GM12878 (cell line): Measurements from ENCODE around the gene MCC. TPM values are rescaled to one million over a fixed set of nuclear protein-coding genes. Genes with fewer than 3 reads are reported as not detected.

Experiments
- ATAC-seq: fragments of 200-7000 bp; cut with Tn5 transposase; 3 replicates; pipeline ENCODE4 v1.9.1; 2020; ENCODE audit warnings: mild to moderate bottlenecking, moderate library complexity
- BruUV-seq: library from RNA; stranded (reverse); fragments of 400-500 nt; replicated peaks from 2 replicates; lab custom pipeline; 2021; lab: Mats Ljungman, UMichigan
- CTCF ChIA-PET: fragments of 300-600 bp; sonication (Branson Sonifier 250); formaldehyde crosslinking; extraction: SDS; loops from one replicate; lab custom pipeline; 2021; ENCODE audit warnings: inconsistent platforms; lab: Yijun Ruan, JAX
- POLR2A ChIA-PET: fragments of 350-600 bp; formaldehyde crosslinking; extraction: SDS; loops from one replicate; lab custom pipeline; 2021; ENCODE audit warnings: inconsistent platforms; lab: Charles Lee
- RAD21 ChIA-PET: fragments of 300-600 bp; sonication (Branson Sonifier 250); formaldehyde crosslinking; loops from one replicate; lab custom pipeline; 2023; ENCODE audit warnings: antibody characterized with exemption; ENCODE audit not compliant: unreplicated experiment; lab: Charles Lee
- SMC1A ChIA-PET: fragments of 300-600 bp; sonication (Branson Sonifier 250); formaldehyde crosslinking; loops from one replicate; lab custom pipeline; 2023; ENCODE audit not compliant: unreplicated experiment, uncharacterized antibody; lab: Charles Lee
- DNase-seq: peaks from one replicate; pipeline ENCODE4 v3.0.0-alpha.2; 2011; ENCODE audit warnings: low read depth, low spot score
- FAIRE-seq: peaks from 3 replicates; lab custom pipeline; 2011; peaks lifted over from hg19 to GRCh38; lab: Jason Lieb, UNC
- H2AFZ ChIP-seq: 2 replicates; pipeline ENCODE4 v1.6.0; 2011; ENCODE audit warnings: low read depth, low read length, control low read depth; ENCODE audit not compliant: control insufficient read depth
- H3K27ac ChIP-seq: 2 replicates; pipeline ENCODE4 v1.5.1; 2011; ENCODE audit warnings: control low read depth; ENCODE audit not compliant: control insufficient read depth, insufficient read depth
- H3K27me3 ChIP-seq, 2 experiments: replicated peaks in 1 of 2; 2 replicates each; pipeline versions ENCODE4 v1.6.0 to v1.6.1; 2011; ENCODE audit warnings: low read length in 1 of 2; ENCODE audit not compliant: control insufficient read depth in 2 of 2, insufficient read depth in 2 of 2
- H3K36me3 ChIP-seq, 2 experiments: 2 replicates each; pipeline ENCODE4 v1.5.1; 2011; ENCODE audit warnings: low read length in 1 of 2; ENCODE audit not compliant: control insufficient read depth in 2 of 2, insufficient read depth in 2 of 2
- H3K4me1 ChIP-seq: 2 replicates; pipeline ENCODE4 v1.6.1; 2011; ENCODE audit warnings: mild to moderate bottlenecking, low read length, moderate library complexity, mixed read lengths; ENCODE audit not compliant: control insufficient read depth, insufficient read depth
- H3K4me2 ChIP-seq: 2 replicates; pipeline ENCODE4 v1.6.0; 2011; ENCODE audit warnings: control low read depth; ENCODE audit not compliant: control insufficient read depth, insufficient read depth
- H3K4me3 ChIP-seq: fragments of 200-600 bp; sonication (generic); 2 replicates; pipeline ENCODE4 v1.5.1; 2016
- H3K79me2 ChIP-seq: 2 replicates; pipeline ENCODE4 v1.6.0; 2011; ENCODE audit warnings: low read length; ENCODE audit not compliant: control insufficient read depth, insufficient read depth
- H3K9ac ChIP-seq: 2 replicates; pipeline ENCODE4 v1.8.0; 2011; ENCODE audit warnings: low read length, control low read depth, mixed read lengths; ENCODE audit not compliant: control insufficient read depth, insufficient read depth
- H3K9me3 ChIP-seq: replicated peaks from 3 replicates; pipeline ENCODE4 v1.5.1; 2011; ENCODE audit warnings: mild to moderate bottlenecking, low read length; ENCODE audit not compliant: control insufficient read depth, insufficient read depth
- H4K20me1 ChIP-seq: 2 replicates; pipeline ENCODE4 v1.6.0; 2011; ENCODE audit not compliant: control insufficient read depth, insufficient read depth
- E2F4 ChIP-seq: IDR thresholded peaks from 2 replicates; pipeline ENCODE4 v1.6.1; 2012; ENCODE audit warnings: low read depth, low read length, improper control_type of control experiment
- EZH2 ChIP-seq: IDR thresholded peaks from 2 replicates; pipeline ENCODE4 v1.6.1; 2012; ENCODE audit warnings: low read depth, mild to moderate bottlenecking, control low read depth, inconsistent platforms, low read length, borderline replicate concordance; ENCODE audit not compliant: control insufficient read depth
- GABPA ChIP-seq: IDR thresholded peaks from 2 replicates; pipeline ENCODE4 v1.6.1; 2014; ENCODE audit warnings: antibody characterized with exemption, low read depth, mild to moderate bottlenecking, inconsistent platforms
- HDAC6 ChIP-seq: fragments of 200-600 bp; sonication (generic); IDR thresholded peaks from one replicate; pipeline ENCODE4 v1.8.0; 2017; ENCODE audit warnings: antibody characterized with exemption; ENCODE audit not compliant: unreplicated experiment
- KDM1A ChIP-seq: fragments of 200-600 bp; sonication (generic); IDR thresholded peaks from 2 replicates; pipeline ENCODE4 v1.6.1; 2016; ENCODE audit warnings: borderline replicate concordance
- MYC ChIP-seq: IDR thresholded peaks from 2 replicates; pipeline ENCODE4 v1.6.1; 2011; ENCODE audit warnings: mild to moderate bottlenecking, low read length, moderate library complexity, inconsistent platforms; ENCODE audit not compliant: insufficient read depth, insufficient replicate concordance, insufficient read length, severe bottlenecking
- NRF1 ChIP-seq: conservative IDR thresholded peaks from 2 replicates; pipeline ENCODE4 v1.6.1; 2011; ENCODE audit warnings: mild to moderate bottlenecking, low read depth, low read length, improper control_type of control experiment
- PBX3 ChIP-seq: IDR thresholded peaks from 2 replicates; pipeline ENCODE4 v1.6.1; 2011; ENCODE audit warnings: mild to moderate bottlenecking, low read depth, low read length, moderate library complexity; ENCODE audit not compliant: insufficient replicate concordance
- PRDM15 ChIP-seq: fragments of 450-650 bp; formaldehyde crosslinking; IDR thresholded peaks from 2 replicates; pipeline ENCODE4 v1.4.0; 2020; ENCODE audit warnings: mild to moderate bottlenecking, moderate library complexity
- RUNX3 ChIP-seq: IDR thresholded peaks from 2 replicates; pipeline ENCODE4 v1.6.1; 2012; ENCODE audit warnings: low read length, inconsistent platforms
- TBL1XR1 ChIP-seq: IDR thresholded peaks from 2 replicates; pipeline ENCODE4 v1.6.1; 2012; ENCODE audit warnings: low read depth, low read length, improper control_type of control experiment
- TCF12 ChIP-seq: IDR thresholded peaks from 2 replicates; pipeline ENCODE4 v1.6.1; 2011; ENCODE audit warnings: low read depth, mild to moderate bottlenecking, low read length
- WGBS: methylation state at CpG from one replicate; pipeline ENCODE4 v1.1.6; 2016; ENCODE audit warnings: low lambda C conversion rate; ENCODE audit not compliant: insufficient replicate concordance, insufficient coverage; ENCODE audit errors: missing lambda C conversion rate; 5-methylcytosine and 5-hydroxymethylcytosine counted together
- in situ Hi-C: fragments of 300-500 bp; cut with MboI; formaldehyde crosslinking; loops from 9 replicates; pipeline ENCODE4 v1.14.3; 2018; ENCODE audit warnings: mixed read lengths
- intact Hi-C: fragments of 100-400 bp; cut with micrococcal nuclease; formaldehyde crosslinking; loops from one replicate; pipeline ENCODE4 v1.14.2; 2022; ENCODE audit not compliant: unreplicated experiment
- polyA plus RNA-seq, 11 experiments: library from polyadenylated mRNA; depleted of rRNA in 4 of 11; unstranded in 6 of 11; stranded (reverse) in 5 of 11; fragments of >200 nt; fragmentation: Nextera tagmentation in 4 of 11; fragmentation: Illumina TruSeq in 1 of 11; extraction: Ambion mirVana in 4 of 11; extraction: Trizol in 1 of 11; gene quantifications; 1 replicate in 1 of 11; 2 replicates in 10 of 11; pipeline versions ENCODE4 v1.2.1 to v1.2.3, GENCODE V29; 2011 to 2016; ENCODE audit warnings: inconsistent platforms in 2 of 11, missing spikeins in 2 of 11, low read depth in 1 of 11
- total RNA-seq, 4 experiments: library from RNA; depleted of rRNA in 3 of 4; stranded (reverse); fragments of >200 nt in 3 of 4; fragmentation: Illumina TruSeq in 1 of 4; extraction: Trizol in 1 of 4; gene quantifications; 2 replicates each; pipeline versions ENCODE4 v1.2.1 to v1.2.3, GENCODE V29; 2013 to 2021
- TF ChIP-seq, protein P1 (sequence below): IDR thresholded peaks from 2 replicates; pipeline ENCODE4 v1.6.1; 2012; ENCODE audit warnings: low read depth, low read length, improper control_type of control experiment

MCC gene
- total and polyA plus RNA-seq, 10 of the 15 experiments (the other 5 are each of a cell fraction or from before 2014, with no cell fraction given): 0.03 to 0.86 (median 0.16) TPM

- TF ChIP-seq PRDM15 (CRISPR knock-in tag) (no peak), RUNX3 (no peak), PBX3 (no peak)
- TF ChIP-seq, all 136 proteins: peak for 0
Observed at GRCh38 chr5:113128082-113128481, 360.2 kb downstream of the MCC start (continued).

DNA sequence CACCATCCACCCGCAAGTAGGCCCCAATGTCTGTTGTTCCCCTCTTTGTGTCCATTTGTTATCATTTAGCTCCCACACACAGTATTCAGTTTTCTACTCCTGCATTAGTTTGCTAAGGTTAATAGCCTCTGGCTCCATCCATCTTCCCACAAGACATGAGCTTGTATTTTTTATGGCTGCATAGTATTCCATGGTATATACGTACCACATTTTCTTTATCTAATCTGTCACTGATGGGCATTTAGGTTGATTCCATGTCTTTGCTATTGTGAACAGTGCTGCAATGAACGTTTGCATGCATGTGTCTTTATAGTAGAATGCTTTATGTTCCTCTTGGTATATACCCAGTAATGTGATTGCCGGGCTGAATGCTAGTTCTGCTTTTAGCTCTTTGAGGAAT is 361.2 kb downstream of the MCC start:
- Histone ChIP-seq H3K9me3 (no peaks in the 10 kb centered on the region), H2AFZ (no peak overlapping the region), H3K27ac (no peak overlapping the region), H4K20me1 (no peaks in the 10 kb centered on the region), H3K9ac (no peak overlapping the region), H3K4me2 (no peak overlapping the region), H3K79me2 (no peaks in the 10 kb centered on the region), H3K36me3 (no peaks in the 10 kb centered on the region), H3K4me1 (no peaks in the 10 kb centered on the region), H3K4me3 (no peak overlapping the region), H3K27me3 (peaks cover 0 to 5% of the 10 kb centered on the region in 2 experiments; a peak in 1 of 4 replicates)
- in situ Hi-C loops: no loop called here
- intact Hi-C loops: no loop called here
- 35% methylated on average over 4 of the region's 4 CpGs for whole genome bisulfite sequencing
- POLR2A ChIA-PET: no interaction called here
- SMC1A ChIA-PET: no interaction called here
- RAD21 ChIA-PET: no interaction called here
- FAIRE-seq (no peak), DNase-seq (no peak), ATAC-seq (no peak)
- BruUV-seq: no TSS peak
- CTCF ChIA-PET: interaction anchor here (0.7 to 1.4 kb wide), 3 partner anchors 112 to 252 kb away, joined by 3 read pairs; no protein-coding TSS in a partner anchor
- TF ChIP-seq NRF1 (no peak), GABPA (no peak), TCF12 (no peak), EZH2 (no peak), HDAC6 (no peak), MYC (no peak), TBL1XR1 (no peak), E2F4 (no peak), KDM1A (no peak)
- TF ChIP-seq, protein P1, sequence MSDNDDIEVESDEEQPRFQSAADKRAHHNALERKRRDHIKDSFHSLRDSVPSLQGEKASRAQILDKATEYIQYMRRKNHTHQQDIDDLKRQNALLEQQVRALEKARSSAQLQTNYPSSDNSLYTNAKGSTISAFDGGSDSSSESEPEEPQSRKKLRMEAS: no peak
